ENCODE results near the gene STARD3. TPM values are rescaled to one million over a fixed set of nuclear protein-coding genes. Genes with fewer than 3 reads are reported as not detected.

Gene STARD3
- total and polyA plus RNA-seq, 10 donors, result 59.5 to 166 (median 100) TPM

- TF ChIP-seq POLR2AphosphoS5 (IDR thresholded peaks at IDR 0.05), result no peak
- TF ChIP-seq POLR2A (IDR thresholded peaks at IDR 0.05), result no peak
- peaks cover 22 to 100% (median 69%) of the 10 kb centered on the region in 7 donors for H3K27me3 ChIP-seq (replicated peaks in 1 of 7)
- intact Hi-C loops (cut with DNase I; ENCODE audit: low total_unique reads), result no loop called here
- H3K4me1 ChIP-seq, result peaks cover 24 to 50% (median 41%) of the 10 kb centered on the region in 6 donors
- WGBS, 5 donors, result 2 to 6% (median 4%) methylated on average over 28 to 40 of the region's 40 CpGs
- H3K36me3 ChIP-seq, result no peaks in the 10 kb centered on the region
- no peaks in the 10 kb centered on the region for H3K9me3 ChIP-seq
- H3K4me3 ChIP-seq, result peak overlapping the region in 5 of 8 donors; percentile 3 to 56 (median 16)
- no peak overlapping the region for H3K27ac ChIP-seq
- DNase-seq, result no peak
These were observed 29.7 kb upstream of the STARD3 start for GRCh38 chr17:39607057-39607850.

- H3K27me3 ChIP-seq (replicated peaks in 1 of 7), result peaks cover 22 to 100% (median 71%) of the 10 kb centered on the region in 7 donors
- intact Hi-C loops (cut with DNase I; ENCODE audit: low total_unique reads), result no loop called here
- peak within 1 kb of the TSS in 5 of 8 donors; percentile 3 to 56 (median 16) for H3K4me3 ChIP-seq
- H3K36me3 ChIP-seq, result no peaks in the 10 kb centered on the region
- DNase-seq, result no peak
- no peaks in the 10 kb centered on the region for H3K9me3 ChIP-seq
- no peak within 1 kb of the TSS for H3K27ac ChIP-seq
- no peak for TF ChIP-seq POLR2AphosphoS5 (IDR thresholded peaks at IDR 0.05)
- no peak for TF ChIP-seq POLR2A (IDR thresholded peaks at IDR 0.05)
- no peak for TF ChIP-seq CTCF (IDR thresholded peaks at IDR 0.05 in 8 of 11, conservative IDR thresholded peaks at IDR 0.05 in 3 of 11)
- H3K4me1 ChIP-seq, result peaks cover 24 to 50% (median 41%) of the 10 kb centered on the region in 6 donors
- 8 to 12% (median 9%) methylated on average over 8 to 20 of the region's 20 CpGs for WGBS, 5 donors
These were observed 29.2 kb upstream of the STARD3 start, which contains the start of gene NEUROD2 for GRCh38 chr17:39607851-39608130. TSS of gene NEUROD2 (minus strand) at chr17:39607920. CDS start at chr17:39606599, 1,321 bp downstream.

- no peak overlapping the region for H3K4me3 ChIP-seq
- WGBS, 5 donors, result 17 to 23% (median 20%) methylated on average over 13 to 15 of the region's 15 CpGs
- intact Hi-C loops (cut with DNase I; ENCODE audit: low total_unique reads), result no loop called here
- H3K9me3 ChIP-seq, result no peaks in the 10 kb centered on the region
- no peaks in the 10 kb centered on the region for H3K36me3 ChIP-seq
- peaks cover 24 to 50% (median 41%) of the 10 kb centered on the region in 6 donors for H3K4me1 ChIP-seq
- H3K27me3 ChIP-seq (replicated peaks in 1 of 7), result peaks cover 22 to 100% (median 67%) of the 10 kb centered on the region in 7 donors
- TF ChIP-seq CTCF (IDR thresholded peaks at IDR 0.05 in 8 of 11, conservative IDR thresholded peaks at IDR 0.05 in 3 of 11), result no peak
- no peak for TF ChIP-seq POLR2A (IDR thresholded peaks at IDR 0.05)
- TF ChIP-seq POLR2AphosphoS5 (IDR thresholded peaks at IDR 0.05), result no peak
- DNase-seq, result no peak
- H3K27ac ChIP-seq, result no peak overlapping the region
These were observed 28.6 kb upstream of the STARD3 start for GRCh38 chr17:39608142-39608981.

GRCh38 chr17:39609416-39610025, 27.4 kb upstream of the STARD3 start:
- TF ChIP-seq POLR2A (IDR thresholded peaks at IDR 0.05) (no peak), CTCF (IDR thresholded peaks at IDR 0.05 in 8 of 11, conservative IDR thresholded peaks at IDR 0.05 in 3 of 11) (no peak), POLR2AphosphoS5 (IDR thresholded peaks at IDR 0.05) (no peak)
- 77 to 86% (median 84%) methylated on average over 4 of the region's 4 CpGs for WGBS, 5 donors
- H3K4me3 ChIP-seq, result no peak overlapping the region
- peaks cover 21 to 39% (median 31%) of the 10 kb centered on the region in 6 donors for H3K4me1 ChIP-seq
- H3K27me3 ChIP-seq (replicated peaks in 1 of 7), result peaks cover 15 to 99% (median 56%) of the 10 kb centered on the region in 7 donors
- no peaks in the 10 kb centered on the region for H3K36me3 ChIP-seq
- no peak for DNase-seq
- intact Hi-C loops (cut with DNase I; ENCODE audit: low total_unique reads), result no loop called here
- no peak overlapping the region for H3K27ac ChIP-seq
- H3K9me3 ChIP-seq, result no peaks in the 10 kb centered on the region

All from spleen (tissue), 11 donors.